GM18873 (cell line): ENCODE measurements around the gene GRIN3A.

Source experiments
- ATAC-seq: cut with Tn5 transposase; IDR thresholded peaks from one replicate; pipeline ENCODE4 v1.9.1; 2021; ENCODE audit warnings: mild to moderate bottlenecking, moderate library complexity, moderate number of reproducible peaks; ENCODE audit not compliant: unreplicated experiment, low FRiP score

GRIN3A gene

DNA sequence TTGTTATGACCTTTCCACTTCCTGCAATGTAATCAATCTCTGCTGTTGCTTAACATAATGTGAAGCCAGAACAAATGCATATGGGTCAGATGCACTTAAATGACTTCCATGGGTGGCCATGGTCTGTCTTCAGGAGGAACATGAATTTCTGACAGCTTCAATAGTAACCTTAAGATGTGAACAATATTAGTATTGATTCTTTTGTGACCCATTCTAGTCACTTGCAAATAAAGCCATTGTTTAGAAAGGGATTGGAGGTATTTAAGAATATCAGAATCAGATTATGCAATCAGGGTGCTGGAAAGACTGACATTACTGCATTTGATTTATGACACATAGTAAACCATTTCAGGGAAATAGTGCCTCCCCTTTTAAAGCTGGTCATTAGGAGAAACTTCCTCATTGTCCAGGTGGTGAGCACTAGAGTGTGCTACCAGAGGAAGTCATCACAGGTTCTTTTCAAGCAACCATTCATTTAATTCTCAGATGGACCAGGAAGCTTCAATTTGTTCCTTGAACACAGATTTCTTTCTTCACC, 32.1 kb downstream of the GRIN3A start:
- ATAC-seq: no peak

DNA sequence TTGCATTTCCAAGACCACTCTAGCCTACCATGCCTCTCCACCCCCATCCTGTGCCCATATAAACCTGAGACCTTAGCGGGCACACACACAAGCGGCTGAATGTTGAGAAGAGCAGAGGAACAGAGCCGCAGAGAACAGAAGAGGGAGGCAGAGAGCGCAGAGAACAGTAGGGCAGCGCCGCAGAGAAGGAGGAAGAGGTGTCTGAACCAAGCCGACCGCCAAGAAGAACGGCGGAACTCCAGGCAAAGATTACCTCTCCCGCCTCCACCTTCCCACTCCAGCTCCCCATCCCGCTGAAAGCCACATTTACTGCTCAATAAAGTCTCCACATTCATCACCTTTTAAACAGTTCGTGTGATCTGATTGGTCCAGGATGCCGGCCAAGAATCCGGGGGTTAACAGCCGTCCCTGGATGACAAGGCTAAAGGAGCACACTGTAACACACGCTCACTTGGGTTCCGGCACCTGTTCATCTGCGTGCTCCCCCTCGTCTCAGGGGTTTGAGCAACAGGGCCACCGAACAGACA, 33.2 kb downstream of the GRIN3A start:
- no peak for ATAC-seq

DNA sequence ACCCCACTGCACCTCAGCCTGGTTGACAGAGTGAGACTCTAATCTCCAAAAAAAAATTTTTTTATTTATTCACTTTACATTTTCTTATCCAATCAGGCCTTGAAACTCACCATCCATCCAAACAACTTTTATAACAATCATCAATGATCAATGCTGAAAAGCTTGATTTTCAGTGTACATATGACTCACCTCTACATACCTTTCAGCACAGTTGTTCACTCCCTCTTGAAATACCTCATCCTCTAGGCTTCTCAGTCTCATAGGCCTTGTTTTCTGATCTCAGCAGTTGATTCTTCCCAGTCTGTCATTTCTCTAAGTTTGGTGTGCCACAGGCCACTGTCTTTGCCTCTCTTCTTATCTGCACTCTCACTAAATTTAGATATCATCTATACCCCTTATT, 36.2 kb downstream of the GRIN3A start:
- ATAC-seq: no peak

DNA sequence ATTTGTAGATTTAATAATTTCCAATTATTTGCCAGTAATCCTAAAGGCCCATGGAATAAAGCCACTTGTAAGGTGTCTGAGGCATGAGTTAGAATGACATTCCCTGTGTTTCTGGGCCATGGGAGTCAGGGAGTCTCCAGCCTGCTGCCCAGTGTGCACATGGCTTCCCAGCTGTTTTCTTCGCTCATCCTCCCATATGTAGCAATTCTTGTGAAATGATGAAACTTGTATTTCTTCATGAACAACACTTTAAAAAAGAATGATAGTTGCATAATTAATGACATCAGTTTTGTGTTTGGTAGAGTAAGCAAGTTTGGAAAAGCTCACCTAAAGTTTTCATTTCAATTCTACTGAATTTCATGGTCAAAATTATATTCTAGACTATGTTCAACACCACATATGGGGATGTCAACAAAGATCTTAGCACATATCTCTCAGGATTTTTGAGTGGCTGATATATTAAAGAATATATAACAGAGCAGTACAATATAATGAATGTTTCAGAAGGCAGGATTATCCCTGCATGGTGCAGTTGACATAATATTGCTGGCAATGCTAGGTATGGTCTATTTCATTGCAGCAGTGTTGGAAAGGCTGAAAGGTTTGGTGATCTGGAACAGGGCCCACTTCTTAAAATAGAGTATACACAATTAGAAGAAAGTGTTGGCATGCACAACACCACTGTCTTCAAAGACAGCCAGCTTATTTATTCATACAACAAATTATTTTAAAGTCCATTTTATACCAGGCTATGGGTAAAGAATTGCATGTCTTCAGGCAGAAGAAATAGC, 44.7 kb downstream of the GRIN3A start:
- no peak for ATAC-seq

DNA sequence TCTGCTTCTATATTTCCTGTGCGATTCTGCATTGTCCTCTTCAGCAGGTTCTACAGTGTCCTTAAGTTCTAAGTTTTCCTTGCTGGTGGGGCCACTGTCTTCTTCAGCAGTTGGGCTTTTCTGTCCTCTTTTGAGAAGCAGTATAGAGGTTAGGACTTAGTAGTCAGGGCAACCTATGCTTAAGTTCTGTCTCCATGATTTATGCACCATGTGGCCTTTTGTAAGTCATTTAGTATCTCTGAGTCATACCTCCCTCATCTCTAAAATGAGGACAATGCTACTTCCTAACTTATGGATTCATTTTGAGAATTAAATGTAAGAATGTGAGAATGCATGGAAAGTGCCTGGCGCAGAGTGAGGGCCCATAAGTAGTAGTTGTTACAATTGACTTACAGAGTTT, 46.8 kb downstream of the GRIN3A start:
- ATAC-seq: no peak

DNA sequence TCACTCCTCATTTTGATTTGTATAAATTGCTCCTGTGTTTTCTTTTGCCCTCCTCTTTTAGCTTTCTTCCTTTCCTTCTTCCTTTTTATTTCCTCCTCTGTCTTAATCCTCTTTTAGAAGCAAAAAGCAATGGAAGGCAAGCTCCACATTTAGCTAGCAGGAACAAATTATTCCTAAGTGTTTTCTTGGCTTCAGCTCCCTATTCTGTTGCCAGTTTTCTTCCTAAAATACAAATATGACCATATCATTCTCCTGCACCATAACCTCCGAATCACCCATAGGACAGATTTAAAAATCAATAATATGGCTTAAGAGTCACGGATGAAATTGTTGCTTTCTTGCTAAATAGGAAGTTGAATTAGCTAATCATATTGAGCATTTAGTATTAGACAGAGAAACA, 49.4 kb downstream of the GRIN3A start:
- ATAC-seq: no peak

DNA sequence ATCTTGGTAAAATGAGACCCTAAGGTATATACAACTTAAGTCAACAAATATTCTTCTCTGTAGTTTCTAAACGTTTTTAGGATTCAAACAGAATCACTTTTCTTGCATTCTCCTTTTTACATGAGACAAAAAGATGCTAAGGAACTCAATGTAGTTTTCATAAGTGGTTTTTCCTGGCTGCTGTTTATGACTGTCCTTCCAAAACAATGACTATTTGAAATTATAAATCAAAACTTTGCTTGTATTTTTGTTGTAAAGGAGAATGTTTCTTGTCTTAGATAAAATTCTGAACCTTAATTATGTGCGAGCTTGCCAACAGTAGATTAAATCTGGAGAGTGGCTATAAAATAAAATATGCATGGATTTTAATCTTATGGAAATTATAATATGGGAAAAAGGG, 53.8 kb downstream of the GRIN3A start:
- no peak for ATAC-seq

DNA sequence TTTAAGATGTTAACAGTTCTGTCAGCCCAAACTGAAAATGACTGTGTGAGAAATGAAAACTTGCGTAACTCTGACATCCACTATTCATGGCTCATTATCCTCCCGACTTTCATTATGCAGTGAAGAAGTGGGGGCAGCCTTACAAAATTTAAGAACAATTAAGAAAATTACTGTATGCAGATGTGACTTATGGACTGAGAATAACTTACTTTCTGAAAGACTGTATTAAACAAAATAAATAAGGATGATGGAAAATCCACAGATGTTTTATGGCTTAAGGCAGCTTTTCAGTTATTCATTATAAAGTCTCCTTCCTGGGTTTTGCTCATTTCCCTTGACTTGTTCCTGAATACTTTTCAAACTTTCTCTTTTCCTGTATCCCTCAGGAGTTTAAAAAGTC, 55.2 kb downstream of the GRIN3A start:
- no peak for ATAC-seq

DNA sequence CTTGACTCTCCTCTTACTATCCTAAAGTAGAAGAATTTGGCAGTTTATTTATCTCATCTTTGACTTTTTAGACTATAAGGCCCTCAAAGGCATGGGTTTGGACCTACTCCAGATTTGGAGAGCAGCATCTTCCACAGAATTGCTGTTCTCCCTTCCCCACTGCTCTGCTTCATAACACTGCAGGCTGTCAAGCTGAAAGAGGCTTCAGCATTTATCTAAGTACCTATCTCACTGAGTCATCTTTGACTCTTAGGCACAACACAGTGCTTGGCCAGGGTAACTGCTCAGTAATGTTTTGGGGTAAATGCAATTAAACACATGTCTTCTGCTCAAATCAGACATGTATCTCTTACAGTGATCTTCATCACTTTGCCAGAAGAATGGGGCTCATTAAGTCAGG, 60.6 kb downstream of the GRIN3A start:
- no peak for ATAC-seq

DNA sequence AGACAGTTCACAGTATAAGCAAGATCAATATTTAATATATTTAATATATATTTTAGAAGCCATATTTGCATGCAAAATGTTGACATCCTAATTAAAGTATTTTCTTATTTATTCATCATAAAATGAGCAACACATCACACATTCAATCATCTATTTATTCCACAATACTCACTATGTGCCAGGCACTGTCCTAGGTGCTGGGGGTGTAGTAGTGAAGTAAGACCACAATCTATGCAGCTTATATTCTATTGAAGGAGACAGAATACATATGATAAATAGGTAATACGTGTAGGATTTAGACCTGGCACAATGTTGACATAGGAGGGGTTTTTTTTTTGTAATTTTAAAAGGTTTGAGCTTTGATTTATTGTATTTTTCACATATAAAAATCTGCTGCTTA, 63.1 kb downstream of the GRIN3A start:
- ATAC-seq: no peak

DNA sequence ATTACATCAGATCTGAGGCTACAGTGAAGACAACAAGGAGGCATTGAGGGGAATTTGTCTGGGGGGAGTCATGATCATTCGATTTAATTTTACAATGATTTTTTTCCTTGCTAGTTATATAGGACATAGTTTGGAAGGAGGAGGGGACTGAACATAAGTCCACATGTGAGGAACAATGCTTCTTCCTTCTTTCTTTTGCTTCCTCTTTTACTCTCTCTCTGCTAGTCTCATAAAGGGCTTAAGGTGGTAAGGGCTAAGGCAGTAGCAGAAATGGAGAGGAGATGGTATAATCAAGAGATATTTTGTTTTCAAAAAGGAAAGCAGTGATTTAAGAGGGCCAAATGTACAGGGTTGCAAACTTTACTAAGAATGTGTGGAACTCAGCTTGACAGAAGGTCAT, 64.3 kb downstream of the GRIN3A start:
- ATAC-seq: no peak

DNA sequence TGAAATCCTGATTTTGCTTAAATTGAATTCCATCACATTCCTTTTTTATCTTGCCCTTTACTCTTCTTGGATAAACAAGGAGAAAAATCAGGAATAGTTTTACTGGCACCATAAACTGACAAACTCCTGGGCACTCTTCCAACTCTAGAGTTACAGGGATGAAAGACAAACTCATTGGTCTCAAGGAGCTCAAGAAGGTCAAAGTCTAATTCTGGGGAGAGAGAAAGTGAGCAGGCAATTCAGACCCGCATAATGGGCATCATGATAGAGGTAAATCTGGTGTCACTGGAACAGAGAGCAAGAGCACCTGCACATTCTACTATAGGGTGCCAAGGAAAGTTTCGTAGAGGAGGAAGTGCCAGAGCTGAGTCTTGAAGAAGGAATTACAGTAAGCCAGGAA, 64.8 kb downstream of the GRIN3A start:
- ATAC-seq: no peak

DNA sequence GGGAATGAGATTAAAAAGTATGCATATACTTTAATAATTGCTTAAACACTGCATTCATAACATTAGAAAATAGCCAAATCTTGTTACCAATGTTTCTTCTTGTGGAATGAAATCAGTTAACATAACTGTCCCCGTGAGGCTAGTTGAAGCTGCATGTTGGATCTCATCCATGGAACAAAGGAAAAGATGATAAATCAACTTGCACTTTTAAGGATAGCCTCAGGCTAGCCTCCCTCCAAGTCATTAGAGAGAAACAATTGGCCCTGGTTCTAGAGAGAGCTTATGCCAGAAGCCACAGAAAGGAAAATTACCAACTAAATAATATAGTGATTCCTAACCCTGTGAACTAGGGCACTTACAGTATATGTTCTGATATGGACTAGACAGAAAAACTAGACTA, 66.9 kb downstream of the GRIN3A start:
- ATAC-seq: no peak

DNA sequence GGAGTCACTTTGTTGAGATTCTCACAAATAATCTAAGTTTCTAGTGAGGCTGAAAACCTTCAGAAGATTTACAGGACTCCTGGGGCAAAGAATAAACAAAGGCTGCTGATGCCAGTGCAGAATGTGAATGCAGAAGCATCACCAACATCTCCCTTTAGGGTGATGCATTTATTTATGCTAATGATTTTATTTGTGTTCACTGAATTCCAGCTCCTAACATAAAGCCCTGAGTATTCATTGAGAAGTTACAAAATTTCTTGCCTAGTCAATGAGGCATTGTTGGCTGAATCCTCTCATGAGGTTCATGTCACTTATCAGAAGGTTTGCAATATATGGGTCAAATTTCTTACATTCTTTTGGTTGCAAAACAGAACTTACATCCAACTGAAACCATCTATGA, 70.0 kb downstream of the GRIN3A start:
- no peak for ATAC-seq

DNA sequence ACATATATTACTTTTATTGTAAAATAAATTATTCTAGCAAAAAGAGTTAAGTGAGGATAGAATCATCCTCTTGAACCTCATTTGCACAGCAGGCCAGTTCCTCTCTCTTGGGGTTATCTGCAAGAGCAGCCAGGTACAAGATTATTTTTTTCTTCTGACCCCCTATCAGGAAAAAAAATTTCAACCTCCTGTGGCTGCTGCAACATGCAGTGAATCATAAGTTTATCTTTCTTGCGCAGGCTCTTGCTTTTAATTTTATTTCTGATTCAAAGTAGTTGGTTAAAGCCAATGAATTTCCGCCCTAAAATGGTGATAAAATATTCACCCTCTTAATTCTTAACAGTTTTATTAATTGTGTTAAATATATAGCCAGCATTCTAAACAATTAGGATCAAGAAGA, 74.0 kb downstream of the GRIN3A start:
- no peak for ATAC-seq

DNA sequence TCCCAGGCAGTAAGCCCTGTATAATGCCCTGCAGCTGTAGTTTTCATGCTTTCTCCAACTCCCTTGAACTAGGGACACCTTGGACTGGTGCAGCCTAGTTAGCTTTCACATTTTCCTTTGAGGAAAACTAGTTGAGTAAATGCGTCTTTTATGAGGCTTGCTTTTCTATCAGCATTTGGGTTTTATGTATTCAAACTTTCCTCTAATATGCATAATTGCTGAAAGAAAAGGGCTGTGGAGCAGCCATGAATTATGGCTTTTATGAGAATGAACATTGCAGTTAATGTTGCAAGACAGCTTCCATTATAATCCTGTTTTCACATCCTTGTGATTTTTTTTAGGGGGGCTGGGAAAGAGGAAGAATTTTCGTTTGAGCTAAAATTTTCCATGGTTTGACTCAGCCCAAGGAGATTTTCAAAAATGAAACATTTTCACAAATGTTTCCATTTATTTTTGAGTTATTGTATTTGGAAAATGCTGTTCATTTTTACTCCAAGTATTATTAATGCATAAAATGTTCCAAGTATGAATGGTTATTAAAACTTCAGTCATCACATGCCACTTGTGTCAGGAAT, 85.8 kb downstream of the GRIN3A start:
- ATAC-seq: no peak

DNA sequence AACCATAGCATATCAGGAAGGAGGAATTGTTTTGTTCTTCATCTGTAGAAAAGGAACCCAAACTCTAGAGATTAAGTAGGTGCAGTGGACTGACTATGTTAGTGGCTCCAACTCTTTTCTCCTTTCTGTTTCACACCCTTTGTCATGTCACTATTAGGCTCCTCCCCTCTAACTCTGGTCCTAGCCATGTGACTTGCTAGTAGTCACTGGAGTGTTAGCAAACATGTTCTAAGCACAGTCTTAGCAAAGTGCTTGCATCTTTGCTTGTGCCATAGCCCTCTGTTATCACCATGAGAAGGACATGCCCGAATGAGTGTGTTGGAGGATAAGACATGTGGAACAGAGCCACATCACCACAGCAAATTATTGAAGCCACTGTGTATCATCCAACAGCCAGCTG, 88.3 kb downstream of the GRIN3A start:
- no peak for ATAC-seq

DNA sequence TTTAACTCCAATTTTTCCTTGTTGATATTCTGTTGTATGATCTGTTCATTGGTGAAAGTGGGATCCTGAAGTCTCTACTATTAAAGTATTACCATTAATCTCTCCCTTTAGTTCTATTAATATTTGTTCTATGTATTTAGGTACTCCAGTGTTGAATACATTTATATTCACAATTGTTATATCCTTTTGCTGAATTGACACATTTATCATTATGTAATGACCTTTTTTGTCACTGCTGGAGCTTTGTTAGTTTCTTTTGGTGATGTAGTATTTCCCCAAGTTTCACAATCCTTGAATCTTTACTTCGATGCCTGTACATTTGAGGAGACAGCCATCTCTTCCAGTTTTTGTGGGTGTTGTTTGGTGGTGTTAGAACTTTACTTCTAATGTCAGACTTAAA, 90.0 kb downstream of the GRIN3A start:
- no peak for ATAC-seq

DNA sequence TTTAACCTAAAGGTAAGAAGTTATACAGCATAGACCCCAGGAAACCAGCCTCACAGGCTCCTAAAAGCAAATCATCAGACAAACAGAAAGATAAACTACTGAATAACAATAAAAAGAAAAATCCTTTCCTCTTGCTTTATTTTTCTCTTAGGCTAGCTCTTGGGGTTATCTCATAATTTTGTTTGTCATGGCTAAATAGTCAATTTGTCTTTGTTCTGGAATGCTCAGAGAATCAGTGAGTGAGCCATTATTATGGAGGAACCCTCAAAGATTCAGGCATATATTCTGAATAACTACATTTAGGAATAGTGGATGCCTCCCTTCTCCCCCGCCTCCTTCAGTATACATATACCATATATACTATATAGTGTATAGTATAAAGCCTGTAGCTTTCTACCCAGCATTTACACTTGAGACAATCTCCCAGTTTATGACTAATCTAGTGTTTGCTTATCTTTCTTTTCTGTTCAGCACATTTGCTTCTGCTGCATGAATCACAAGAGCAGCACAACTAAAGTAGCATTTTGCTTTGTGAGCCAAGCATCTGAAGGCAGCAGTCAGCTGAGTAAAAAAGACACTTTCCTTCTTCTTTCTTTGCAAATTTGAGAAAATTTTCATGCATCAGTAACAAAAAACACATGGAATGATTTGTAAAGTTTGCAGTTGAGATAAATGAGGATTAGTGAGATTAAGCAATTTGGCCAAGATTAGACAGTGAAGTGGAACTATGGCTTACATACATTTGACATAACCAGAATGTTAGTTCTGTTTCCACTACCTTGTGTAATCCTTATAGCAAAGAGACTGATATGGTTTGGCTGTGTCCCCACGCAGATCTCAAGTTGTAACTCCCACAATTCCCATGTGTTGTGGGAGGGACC, 98.4 kb downstream of the GRIN3A start:
- no peak for ATAC-seq

DNA sequence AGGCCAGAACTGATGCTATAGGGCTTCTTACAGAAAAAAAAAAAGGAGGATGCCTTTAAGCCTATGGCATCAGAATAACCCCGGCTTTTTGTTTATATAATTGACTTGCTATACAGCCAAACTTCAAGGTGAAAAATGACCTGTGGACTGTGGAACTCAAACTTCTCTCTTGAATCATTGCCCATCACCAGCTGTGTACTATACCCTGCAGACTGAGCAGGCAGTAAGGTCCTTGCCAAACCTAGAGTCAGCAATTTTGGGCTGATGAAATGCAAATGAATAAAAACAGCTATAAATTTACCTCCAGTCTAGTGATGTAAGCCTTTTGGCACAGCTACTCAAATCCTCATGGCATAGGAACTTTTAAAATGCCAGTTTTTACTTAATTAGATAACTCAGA, 99.1 kb downstream of the GRIN3A start:
- ATAC-seq: no peak

DNA sequence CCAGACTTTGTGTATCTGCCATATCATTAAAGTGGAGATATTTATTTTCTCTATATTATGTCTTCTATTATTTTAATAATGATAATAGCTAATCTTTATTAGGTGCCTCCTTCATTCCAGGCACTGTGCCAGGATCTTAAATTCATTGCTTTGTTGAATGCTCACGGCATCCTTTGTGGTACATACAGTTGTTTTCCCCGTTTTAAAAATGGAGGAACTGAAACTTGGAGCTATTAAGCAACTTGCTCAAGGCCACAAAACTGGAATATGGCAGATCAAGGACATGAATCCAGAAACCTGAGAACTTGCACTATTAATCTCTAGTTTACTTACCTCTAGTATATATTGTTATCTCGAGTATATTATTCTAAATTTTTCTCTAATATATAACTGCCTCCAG, 102.2 kb downstream of the GRIN3A start:
- ATAC-seq: no peak
